IMR-90 (cell line): ENCODE results near the gene DUSP3. TPM values are rescaled to one million over a fixed set of nuclear protein-coding genes. Genes with fewer than 3 reads are reported as not detected.

Experiments
- ATAC-seq: fragments of 200-7000 bp; cut with Tn5 transposase; 2 replicates; pipeline ENCODE4 v1.9.1; 2020; ENCODE audit warnings: low read depth, mild to moderate bottlenecking, moderate library complexity
- BruUV-seq: library from RNA; stranded (reverse); fragments of 400-500 nt; replicated peaks from 2 replicates; lab custom pipeline; 2021; lab: Mats Ljungman, UMichigan
- CTCF ChIA-PET: fragments of 300-600 bp; formaldehyde crosslinking; extraction: SDS; loops from one replicate; lab custom pipeline; 2021; ENCODE audit warnings: antibody characterized with exemption; lab: Yijun Ruan, JAX
- POLR2A ChIA-PET: fragments of 300-600 bp; sonication (Branson Sonifier 250); formaldehyde crosslinking; loops from one replicate; lab custom pipeline; 2022; ENCODE audit warnings: antibody characterized with exemption; ENCODE audit not compliant: unreplicated experiment; lab: Charles Lee
- DNase-seq: peaks from one replicate; pipeline ENCODE4 v3.0.0; 2013
- H2AFZ ChIP-seq: replicated peaks from 2 replicates; pipeline ENCODE3; 2013; ENCODE audit warnings: low read length, mild to moderate bottlenecking; ENCODE audit not compliant: poor library complexity
- H2AK5ac ChIP-seq: 2 replicates; pipeline ENCODE4 v1.6.1; 2013; ENCODE audit warnings: low read depth, low read length, inconsistent platforms
- H2AK9ac ChIP-seq: replicated peaks from 2 replicates; pipeline ENCODE3; 2013; ENCODE audit warnings: mild to moderate bottlenecking, low read depth, low read length, moderate library complexity; ENCODE audit not compliant: poor library complexity
- H2BK120ac ChIP-seq: 2 replicates; pipeline ENCODE4 v1.6.1; 2013; ENCODE audit warnings: low read depth, low read length, inconsistent platforms
- H2BK15ac ChIP-seq: 3 replicates; pipeline ENCODE4 v1.6.1; 2013; ENCODE audit warnings: low read depth, low read length, inconsistent platforms
- H2BK20ac ChIP-seq: 2 replicates; pipeline ENCODE4 v1.6.1; 2013; ENCODE audit warnings: low read depth, mild to moderate bottlenecking, inconsistent platforms, low read length, moderate library complexity
- H2BK5ac ChIP-seq: 2 replicates; pipeline ENCODE4 v1.6.1; 2013; ENCODE audit warnings: mild to moderate bottlenecking, low read depth, low read length, inconsistent platforms; ENCODE audit not compliant: poor library complexity, severe bottlenecking
- H3K14ac ChIP-seq: replicated peaks from 2 replicates; pipeline ENCODE4 v1.6.1; 2013; ENCODE audit warnings: low read depth, low read length, inconsistent platforms
- H3K18ac ChIP-seq: 2 replicates; pipeline ENCODE4 v1.6.1; 2013; ENCODE audit warnings: low read depth, low read length, control low read depth
- H3K23ac ChIP-seq: 2 replicates; pipeline ENCODE4 v1.6.1; 2013; ENCODE audit warnings: low read depth, low read length, inconsistent platforms
- H3K27ac ChIP-seq: 2 replicates; pipeline ENCODE4 v1.5.1; 2013; ENCODE audit warnings: mild to moderate bottlenecking, control low read depth, low read length; ENCODE audit not compliant: insufficient read depth
- H3K27me3 ChIP-seq: 2 replicates; pipeline ENCODE4 v1.6.1; 2013; ENCODE audit warnings: low read length; ENCODE audit not compliant: control insufficient read depth, insufficient read depth
- H3K36me3 ChIP-seq: 2 replicates; pipeline ENCODE4 v1.6.1; 2013; ENCODE audit warnings: low read length, mixed read lengths; ENCODE audit not compliant: control insufficient read depth, insufficient read depth
- H3K4ac ChIP-seq: 2 replicates; pipeline ENCODE4 v1.6.1; 2013; ENCODE audit warnings: low read depth, low read length, inconsistent platforms
- H3K4me1 ChIP-seq: 2 replicates; pipeline ENCODE4 v1.6.1; 2013; ENCODE audit warnings: low read length, mixed read lengths; ENCODE audit not compliant: control insufficient read depth, insufficient read depth
- H3K4me2 ChIP-seq: 2 replicates; pipeline ENCODE4 v1.6.1; 2013; ENCODE audit warnings: low read depth, mild to moderate bottlenecking, control low read depth, low read length, moderate library complexity
- H3K4me3 ChIP-seq: 2 replicates; pipeline ENCODE4 v1.5.1; 2013; ENCODE audit warnings: low read depth, mild to moderate bottlenecking, control low read depth, low read length, moderate library complexity; ENCODE audit not compliant: insufficient read depth
- H3K56ac ChIP-seq: 2 replicates; pipeline ENCODE4 v1.6.1; 2013; ENCODE audit warnings: low read length, inconsistent platforms; ENCODE audit not compliant: insufficient read depth; ENCODE audit errors: extremely low read depth
- H3K79me1 ChIP-seq, 2 experiments: 2 replicates each; pipeline ENCODE4 v1.6.1; 2013; ENCODE audit warnings: low read length in 2 of 2, inconsistent platforms in 1 of 2, low read depth in 1 of 2
- H3K9ac ChIP-seq: 2 replicates; pipeline ENCODE4 v1.6.1; 2013; ENCODE audit warnings: low read depth, low read length, control low read depth
- H3K9me1 ChIP-seq: 2 replicates; pipeline ENCODE4 v1.6.1; 2013; ENCODE audit warnings: low read length, inconsistent platforms; ENCODE audit not compliant: insufficient read depth
- H3K9me3 ChIP-seq: 2 replicates; pipeline ENCODE4 v1.6.1; 2013; ENCODE audit warnings: low read length; ENCODE audit not compliant: control insufficient read depth, insufficient read depth
- H4K20me1 ChIP-seq: 2 replicates; pipeline ENCODE4 v1.6.1; 2013; ENCODE audit warnings: low read length, inconsistent platforms; ENCODE audit not compliant: insufficient read depth
- H4K5ac ChIP-seq: 2 replicates; pipeline ENCODE4 v1.6.1; 2013; ENCODE audit warnings: mild to moderate bottlenecking, low read depth, low read length, control low read depth
- H4K8ac ChIP-seq, 2 experiments: 2 replicates each; pipeline ENCODE4 v1.6.1; 2013; ENCODE audit warnings: low read depth in 2 of 2, low read length in 2 of 2, control low read depth in 1 of 2, inconsistent platforms in 1 of 2
- H4K91ac ChIP-seq: 2 replicates; pipeline ENCODE4 v1.6.1; 2013; ENCODE audit warnings: low read depth, low read length, inconsistent platforms; ENCODE audit not compliant: insufficient read depth
- BHLHE40 ChIP-seq: fragments of 150-350 bp; IDR thresholded peaks from 2 replicates; pipeline ENCODE4 v1.6.1; 2016; ENCODE audit warnings: mild to moderate bottlenecking, low read depth, low read length
- CEBPB ChIP-seq: IDR thresholded peaks from 2 replicates; pipeline ENCODE4 v1.6.1; 2012; ENCODE audit warnings: low read depth, low read length, improper control_type of control experiment
- CHD1 ChIP-seq: IDR thresholded peaks from 2 replicates; pipeline ENCODE4 v1.6.1; 2012; ENCODE audit warnings: low read depth, low read length, improper control_type of control experiment
- FOS ChIP-seq: fragments of 150-350 bp; IDR thresholded peaks from 2 replicates; pipeline ENCODE4 v1.6.1; 2016; ENCODE audit warnings: low read depth, low read length
- MAZ ChIP-seq: IDR thresholded peaks from 2 replicates; pipeline ENCODE4 v1.6.1; 2012; ENCODE audit warnings: low read depth, mild to moderate bottlenecking, low read length, improper control_type of control experiment, moderate library complexity, borderline replicate concordance
- NFE2L2 ChIP-seq: fragments of 150-350 bp; IDR thresholded peaks from 2 replicates; pipeline ENCODE4 v1.6.1; 2016; ENCODE audit warnings: low read depth, mild to moderate bottlenecking, low read length
- POLR2A ChIP-seq: IDR thresholded peaks from 2 replicates; pipeline ENCODE4 v1.6.1; 2012; ENCODE audit warnings: mild to moderate bottlenecking, low read depth, low read length
- RAD21 ChIP-seq: IDR thresholded peaks from 2 replicates; pipeline ENCODE4 v1.6.1; 2012; ENCODE audit warnings: low read length, improper control_type of control experiment
- RCOR1 ChIP-seq: IDR thresholded peaks from 2 replicates; pipeline ENCODE4 v1.6.1; 2012; ENCODE audit warnings: mild to moderate bottlenecking, low read length, improper control_type of control experiment; ENCODE audit not compliant: insufficient replicate concordance
- RFX5 ChIP-seq: IDR thresholded peaks from 2 replicates; pipeline ENCODE4 v1.8.0; 2012; ENCODE audit warnings: low read depth, mild to moderate bottlenecking, low read length, moderate library complexity
- dilution Hi-C: fragments of 300-500 bp; cut with HindIII; formaldehyde crosslinking; loops from one replicate; pipeline ENCODE4 v1.14.3; 2018; ENCODE audit warnings: low sequenced_read_pairs; ENCODE audit not compliant: unreplicated experiment
- in situ Hi-C: fragments of 300-500 bp; cut with MboI; formaldehyde crosslinking; loops from 3 replicates; pipeline ENCODE4 v1.14.3; 2019; ENCODE audit warnings: low sequenced_read_pairs, inconsistent platforms, mixed read lengths
- intact Hi-C: fragments of 100-400 bp; cut with micrococcal nuclease; formaldehyde crosslinking; loops from 2 replicates; pipeline ENCODE4 v1.10.0; 2022
- polyA plus RNA-seq, 3 experiments: library from polyadenylated mRNA; depleted of rRNA; stranded (reverse); fragments of >200 nt; gene quantifications; 2 replicates each; pipeline ENCODE4 v1.2.3, GENCODE V29; 2012; ENCODE audit warnings: low replicate concordance in 1 of 3
- total RNA-seq: library from RNA; depleted of rRNA; stranded (reverse); fragments of >200 nt; gene quantifications from 2 replicates; pipeline ENCODE4 v1.2.3, GENCODE V29; 2012
- TF ChIP-seq, protein P1 (sequence below): fragments of 150-350 bp; IDR thresholded peaks from 2 replicates; pipeline ENCODE4 v1.6.1; 2016; ENCODE audit warnings: low read depth, mild to moderate bottlenecking, low read length, moderate library complexity, borderline replicate concordance
- TF ChIP-seq, protein P2 (sequence below): conservative IDR thresholded peaks from 2 replicates; pipeline ENCODE4 v1.5.1; 2012; ENCODE audit warnings: mild to moderate bottlenecking, low read depth, low read length, improper control_type of control experiment

Gene DUSP3
- total and polyA plus RNA-seq, 2 of the 4 experiments (the other 2 are of a cell fraction): 33.3 to 40.9 TPM

DNA sequence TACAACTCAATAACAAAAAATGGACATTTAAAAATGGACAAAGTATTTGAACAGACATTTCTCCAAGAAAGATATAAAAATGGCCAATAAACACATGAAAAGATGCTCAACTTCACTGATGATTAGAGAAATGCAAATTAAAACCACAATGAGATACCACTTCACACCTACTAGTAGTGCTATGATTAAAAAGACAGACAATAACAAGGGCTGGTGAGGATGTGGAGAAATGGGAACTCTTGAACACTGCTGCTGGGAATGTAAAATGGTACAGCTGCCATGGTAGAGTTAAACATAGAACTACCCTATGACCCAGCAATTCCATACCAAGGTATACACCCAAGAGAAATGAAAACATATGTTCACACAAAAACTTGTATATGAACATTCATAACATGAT is 26.3 kb upstream of the DUSP3 start:
- no peak overlapping the region for H3K9ac ChIP-seq
- H3K27ac ChIP-seq: no peak overlapping the region
- H4K20me1 ChIP-seq: peaks cover 5% of the 10 kb centered on the region; the same call in 1 of the 2 replicates
- no peak overlapping the region for H3K14ac ChIP-seq
- TF ChIP-seq, protein P1, sequence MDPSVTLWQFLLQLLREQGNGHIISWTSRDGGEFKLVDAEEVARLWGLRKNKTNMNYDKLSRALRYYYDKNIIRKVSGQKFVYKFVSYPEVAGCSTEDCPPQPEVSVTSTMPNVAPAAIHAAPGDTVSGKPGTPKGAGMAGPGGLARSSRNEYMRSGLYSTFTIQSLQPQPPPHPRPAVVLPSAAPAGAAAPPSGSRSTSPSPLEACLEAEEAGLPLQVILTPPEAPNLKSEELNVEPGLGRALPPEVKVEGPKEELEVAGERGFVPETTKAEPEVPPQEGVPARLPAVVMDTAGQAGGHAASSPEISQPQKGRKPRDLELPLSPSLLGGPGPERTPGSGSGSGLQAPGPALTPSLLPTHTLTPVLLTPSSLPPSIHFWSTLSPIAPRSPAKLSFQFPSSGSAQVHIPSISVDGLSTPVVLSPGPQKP: no peak
- TF ChIP-seq FOS (no peak), NFE2L2 (no peak), MAZ (no peak), POLR2A (no peak), BHLHE40 (no peak), RCOR1 (no peak), CHD1 (no peak), CEBPB (no peak), RAD21 (no peak), RFX5 (no peak)
- TF ChIP-seq, protein P2, sequence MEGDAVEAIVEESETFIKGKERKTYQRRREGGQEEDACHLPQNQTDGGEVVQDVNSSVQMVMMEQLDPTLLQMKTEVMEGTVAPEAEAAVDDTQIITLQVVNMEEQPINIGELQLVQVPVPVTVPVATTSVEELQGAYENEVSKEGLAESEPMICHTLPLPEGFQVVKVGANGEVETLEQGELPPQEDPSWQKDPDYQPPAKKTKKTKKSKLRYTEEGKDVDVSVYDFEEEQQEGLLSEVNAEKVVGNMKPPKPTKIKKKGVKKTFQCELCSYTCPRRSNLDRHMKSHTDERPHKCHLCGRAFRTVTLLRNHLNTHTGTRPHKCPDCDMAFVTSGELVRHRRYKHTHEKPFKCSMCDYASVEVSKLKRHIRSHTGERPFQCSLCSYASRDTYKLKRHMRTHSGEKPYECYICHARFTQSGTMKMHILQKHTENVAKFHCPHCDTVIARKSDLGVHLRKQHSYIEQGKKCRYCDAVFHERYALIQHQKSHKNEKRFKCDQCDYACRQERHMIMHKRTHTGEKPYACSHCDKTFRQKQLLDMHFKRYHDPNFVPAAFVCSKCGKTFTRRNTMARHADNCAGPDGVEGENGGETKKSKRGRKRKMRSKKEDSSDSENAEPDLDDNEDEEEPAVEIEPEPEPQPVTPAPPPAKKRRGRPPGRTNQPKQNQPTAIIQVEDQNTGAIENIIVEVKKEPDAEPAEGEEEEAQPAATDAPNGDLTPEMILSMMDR: no peak
- intact Hi-C loops: no loop called here
- H3K27me3 ChIP-seq: no peaks in the 10 kb centered on the region
- H3K4me1 ChIP-seq: peaks cover 2% of the 10 kb centered on the region; the same call in 1 of the 2 replicates
- no peak overlapping the region for H4K5ac ChIP-seq
- no peaks in the 10 kb centered on the region; a peak in 1 of 4 replicates for H3K79me1 ChIP-seq
- H2BK5ac ChIP-seq: no peak overlapping the region
- H3K56ac ChIP-seq: no peak overlapping the region
- no peak overlapping the region for H2AK5ac ChIP-seq
- no peak overlapping the region for H4K91ac ChIP-seq
- H3K4ac ChIP-seq: no peak overlapping the region
- dilution Hi-C loops: no loop called here
- H3K18ac ChIP-seq: no peak overlapping the region
- H3K9me3 ChIP-seq: no peaks in the 10 kb centered on the region
- H2BK15ac ChIP-seq: no peak overlapping the region
- no peak for DNase-seq
- H2AFZ ChIP-seq: no peak overlapping the region
- ChIA-PET POLR2A (no interaction called here), CTCF (no interaction called here)
- in situ Hi-C loops: no loop called here
- H3K9me1 ChIP-seq: 0 out of 2 replicates have a peak, but pooled peaks cover 5% of the 10 kb centered on the region
- H2BK20ac ChIP-seq: no peak overlapping the region
- H3K23ac ChIP-seq: no peak overlapping the region
- no peak overlapping the region for H2BK120ac ChIP-seq
- no peak overlapping the region for H4K8ac ChIP-seq
- peaks cover 10% of the 10 kb centered on the region for H3K36me3 ChIP-seq
- no peak for ATAC-seq
- BruUV-seq: no TSS peak
- no peak overlapping the region for H2AK9ac ChIP-seq
- no peak overlapping the region for H3K4me3 ChIP-seq
- no peak overlapping the region for H3K4me2 ChIP-seq
